GM18870 (cell line): ENCODE measurements around the gene SCARF1.

Source experiments
- ATAC-seq: cut with Tn5 transposase; IDR thresholded peaks from one replicate; pipeline ENCODE4 v1.9.1; 2021; ENCODE audit warnings: moderate library complexity; ENCODE audit not compliant: unreplicated experiment

SCARF1 gene

DNA sequence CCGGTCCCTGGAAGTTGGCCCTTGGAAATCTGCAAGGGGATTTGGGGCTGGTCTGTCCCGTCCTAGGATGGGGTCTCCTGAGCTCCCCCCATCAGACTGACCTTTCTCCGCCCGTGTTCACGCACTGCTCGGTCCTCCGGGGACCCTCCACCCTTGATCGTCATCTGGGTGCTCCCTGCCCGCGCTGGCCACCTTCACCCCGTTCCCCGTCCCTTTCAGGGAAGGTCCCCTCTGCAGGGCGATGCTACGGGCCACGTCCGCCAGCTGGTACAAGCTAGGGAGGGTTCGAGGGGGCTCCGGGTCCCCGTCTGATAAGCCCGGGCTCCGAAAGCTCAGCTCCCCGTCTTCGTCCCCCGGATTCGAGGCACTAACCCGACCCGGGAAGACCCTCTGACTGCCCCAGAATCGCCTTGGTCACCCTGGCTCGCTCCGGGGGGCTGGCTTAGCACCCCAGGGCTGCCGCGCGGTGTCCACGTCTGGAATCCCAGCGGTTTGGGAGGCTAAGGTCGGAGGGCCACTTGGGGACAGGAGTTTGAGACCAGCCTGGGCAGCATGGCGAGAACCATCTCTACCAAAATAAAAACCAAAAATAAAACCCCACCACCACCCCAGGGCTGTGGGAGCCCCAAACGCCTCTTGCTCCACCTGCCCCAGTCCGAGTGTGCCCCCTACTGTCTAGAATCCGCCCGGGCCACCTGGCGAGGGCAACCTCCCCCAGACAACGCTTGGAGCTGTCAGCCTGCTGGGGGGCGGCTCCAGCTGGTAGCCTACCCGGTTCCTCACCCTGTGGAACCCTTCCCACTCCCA, 15.8 kb downstream of the SCARF1 start:
- no peak for ATAC-seq

DNA sequence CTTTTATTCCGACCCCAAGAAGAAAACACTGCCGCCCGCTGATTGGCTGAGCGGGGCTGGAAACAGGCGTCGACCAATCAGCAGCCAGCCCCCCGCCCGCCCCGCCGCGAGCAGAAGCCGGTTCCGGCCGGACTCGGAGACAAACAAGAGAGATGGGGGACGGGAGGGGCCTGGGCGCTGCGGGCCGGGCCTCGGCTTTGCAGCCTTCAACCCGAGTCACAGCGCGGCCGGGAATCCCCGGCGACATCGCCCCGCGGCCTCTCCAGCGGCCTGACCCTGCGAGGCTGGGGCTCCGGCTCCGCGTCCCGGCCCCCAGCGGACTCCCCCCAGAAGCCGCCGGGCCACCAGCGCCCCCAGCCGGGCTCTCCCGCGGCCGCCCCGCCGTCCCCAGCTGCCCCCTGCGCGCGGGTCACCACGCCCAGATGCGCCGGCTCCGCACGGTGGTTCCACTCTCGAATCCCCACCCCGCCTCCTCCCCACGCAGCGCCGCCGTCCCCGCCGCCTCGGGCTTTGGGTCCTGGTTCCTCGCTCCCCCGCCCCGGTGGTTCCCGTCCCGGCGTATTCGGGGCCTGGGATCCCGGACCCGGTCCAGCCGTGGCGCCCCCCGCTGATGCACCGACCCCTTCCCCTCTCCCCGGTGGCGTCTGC, 16.6 kb downstream of the SCARF1 start:
- ATAC-seq = peak; percentile 42

DNA sequence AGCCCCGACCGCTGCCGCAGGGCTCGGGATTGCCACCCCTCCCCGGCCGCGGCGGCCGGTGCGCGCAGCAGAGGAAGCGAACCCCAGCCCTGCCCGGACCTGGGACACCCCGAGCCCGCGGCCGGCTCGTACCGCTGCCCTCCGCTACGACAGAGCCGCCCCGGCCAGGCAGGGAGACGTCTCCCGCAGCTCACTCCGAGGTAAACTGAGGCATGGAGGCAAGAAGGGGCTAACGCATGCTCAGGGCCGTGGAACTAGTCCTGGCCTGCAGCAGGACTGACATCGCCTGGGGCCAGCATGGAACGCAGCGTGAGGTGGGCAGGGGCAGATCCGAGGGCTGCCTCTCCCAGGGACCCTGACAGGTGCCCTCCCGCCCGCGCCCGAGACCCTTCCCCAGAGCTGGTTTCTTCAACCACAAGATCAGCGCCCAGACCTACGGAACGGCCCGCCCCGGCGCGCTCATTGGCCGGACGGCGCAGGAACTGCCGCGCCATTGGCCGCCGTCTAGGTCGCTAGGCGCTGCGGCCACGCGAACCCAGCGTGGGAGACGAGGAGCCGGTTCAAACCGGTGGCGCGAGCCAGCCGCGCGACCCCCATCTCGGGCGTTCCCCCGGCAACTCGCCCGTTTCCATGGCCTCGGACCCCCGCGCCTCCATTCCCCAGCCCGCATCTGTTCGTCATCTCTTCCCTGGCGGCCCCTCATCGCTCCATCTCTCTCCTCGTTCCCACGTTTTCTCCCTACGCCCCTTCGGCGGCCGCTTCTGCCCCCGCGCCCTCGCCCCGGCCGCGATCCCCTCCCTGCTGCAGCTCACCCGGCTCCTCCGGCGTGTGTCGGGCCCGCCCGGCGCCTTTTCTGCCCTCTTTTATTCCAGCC, 17.3 kb downstream of the SCARF1 start, which contains the start of gene SLC43A2:
Gene SLC43A2 (minus strand): TSS at position 853 of the 874 bp plus-strand sequence. CDS start 960 bp downstream, outside the sequence.
- ATAC-seq = no peak

DNA sequence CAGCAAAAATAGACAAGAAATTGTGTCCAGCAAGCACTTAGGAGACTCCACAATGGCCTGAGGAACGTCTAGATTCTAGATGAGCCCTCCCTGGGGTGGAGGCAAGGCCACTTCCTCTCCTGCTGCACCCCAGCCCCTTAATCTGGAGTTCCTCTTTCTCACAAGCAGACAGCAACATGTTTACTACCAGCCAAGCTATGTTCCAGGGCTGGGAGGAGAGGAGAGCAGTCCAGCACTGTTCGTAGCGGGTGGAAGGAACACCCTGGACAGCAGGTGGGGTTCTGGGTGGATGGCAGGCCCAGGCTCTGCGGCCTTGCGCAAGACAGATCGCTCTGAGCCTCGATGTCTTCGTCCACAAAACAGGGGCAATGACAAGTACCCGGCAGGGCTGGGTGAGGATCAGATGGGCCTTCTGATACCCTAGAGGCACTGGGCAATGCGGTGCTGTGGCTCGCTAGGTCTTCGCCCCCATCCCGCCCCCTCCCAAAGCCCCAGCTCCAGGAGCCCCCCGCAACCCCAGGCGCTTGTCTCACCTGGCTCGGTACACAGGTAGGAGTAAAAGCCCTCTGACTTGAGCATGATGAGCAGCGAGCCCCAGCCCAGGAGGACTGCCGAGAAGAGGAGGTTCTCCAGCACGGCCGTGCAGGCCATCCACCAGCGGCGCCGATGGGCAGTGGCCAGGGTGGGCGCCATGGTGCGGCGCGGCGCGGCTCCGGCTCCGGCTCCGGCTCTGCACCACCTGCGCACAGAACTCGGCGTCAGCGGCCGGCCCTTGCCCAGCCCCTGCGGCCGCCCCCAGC, 18.1 kb downstream of the SCARF1 start:
- no peak for ATAC-seq

DNA sequence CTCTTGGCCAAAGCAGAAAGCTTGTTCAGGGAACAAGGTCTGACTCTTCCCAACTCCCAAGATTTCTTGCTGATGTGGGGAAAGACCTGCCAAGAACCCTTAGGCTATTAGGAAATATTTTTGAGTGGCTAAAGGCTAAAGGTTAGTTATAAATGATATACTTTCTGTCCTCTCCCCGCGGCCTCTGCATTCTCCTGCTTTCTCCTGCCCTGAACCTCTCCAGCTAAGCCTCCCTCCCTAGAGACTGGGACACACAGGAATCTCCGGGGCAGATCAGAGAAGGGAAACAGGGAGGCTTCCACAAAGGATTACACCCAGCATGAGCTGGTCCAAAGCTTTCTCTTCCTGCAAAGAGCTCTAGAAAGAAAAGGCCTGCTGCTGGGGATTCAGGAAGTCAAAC, 19.2 kb downstream of the SCARF1 start:
- no peak for ATAC-seq

DNA sequence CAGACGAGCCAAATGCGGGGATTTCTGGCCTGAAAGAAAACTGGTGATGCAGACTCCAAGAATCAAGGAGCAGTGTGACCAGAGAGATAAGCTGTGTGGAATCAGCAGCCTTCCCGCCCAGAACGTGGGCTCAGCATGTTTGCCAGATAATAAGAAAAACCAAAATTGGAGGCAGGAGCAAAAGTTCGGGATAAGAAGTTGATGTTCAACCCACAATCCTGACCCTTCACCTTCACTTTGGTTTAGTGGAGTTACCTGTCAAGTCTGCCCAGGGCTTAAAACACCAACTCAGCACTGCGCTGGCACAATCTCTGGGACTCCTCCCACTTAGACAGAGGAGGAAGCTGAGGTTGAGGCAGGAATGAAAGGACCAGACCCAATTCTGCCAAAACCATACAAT, 20.0 kb downstream of the SCARF1 start:
- ATAC-seq = no peak

DNA sequence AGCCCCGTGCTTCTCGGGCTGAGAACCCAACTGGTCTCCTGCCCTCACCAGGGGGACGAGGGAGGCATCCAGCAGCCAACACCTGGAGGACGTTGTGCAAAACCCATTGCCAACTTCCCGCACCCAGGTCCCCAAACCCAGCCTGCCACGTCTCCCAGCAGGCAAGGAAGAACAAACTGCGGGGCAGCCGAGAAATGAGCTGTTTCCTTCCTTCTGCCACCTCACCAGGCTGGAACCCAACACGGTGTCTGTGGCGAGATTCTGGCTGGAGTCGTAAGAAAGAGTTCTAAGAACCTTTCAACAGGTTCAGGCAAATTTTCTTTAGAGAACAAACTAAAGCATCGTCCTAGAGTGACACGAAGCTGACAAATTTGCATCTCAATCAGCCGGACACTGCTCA, 20.5 kb downstream of the SCARF1 start:
- no peak for ATAC-seq

DNA sequence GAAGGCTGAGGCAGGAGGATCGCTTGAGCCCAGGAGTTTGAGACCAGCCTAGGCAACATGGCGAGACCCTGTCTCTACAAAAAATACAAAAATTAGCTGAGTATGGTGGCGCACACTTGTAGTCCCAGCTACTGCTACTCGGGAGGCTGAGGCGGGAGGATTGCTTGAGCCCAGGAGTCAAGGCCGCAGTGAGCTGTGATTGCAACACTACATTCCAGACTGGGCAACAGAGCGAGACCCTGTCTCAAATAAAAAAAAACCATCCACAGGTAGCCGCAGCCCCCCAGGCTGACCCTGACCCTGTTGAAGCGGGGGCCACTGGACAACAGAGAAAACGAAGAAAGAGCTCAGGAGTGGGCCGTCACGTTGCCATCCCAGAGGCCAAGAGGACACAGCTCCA, 20.9 kb downstream of the SCARF1 start:
- ATAC-seq = no peak

DNA sequence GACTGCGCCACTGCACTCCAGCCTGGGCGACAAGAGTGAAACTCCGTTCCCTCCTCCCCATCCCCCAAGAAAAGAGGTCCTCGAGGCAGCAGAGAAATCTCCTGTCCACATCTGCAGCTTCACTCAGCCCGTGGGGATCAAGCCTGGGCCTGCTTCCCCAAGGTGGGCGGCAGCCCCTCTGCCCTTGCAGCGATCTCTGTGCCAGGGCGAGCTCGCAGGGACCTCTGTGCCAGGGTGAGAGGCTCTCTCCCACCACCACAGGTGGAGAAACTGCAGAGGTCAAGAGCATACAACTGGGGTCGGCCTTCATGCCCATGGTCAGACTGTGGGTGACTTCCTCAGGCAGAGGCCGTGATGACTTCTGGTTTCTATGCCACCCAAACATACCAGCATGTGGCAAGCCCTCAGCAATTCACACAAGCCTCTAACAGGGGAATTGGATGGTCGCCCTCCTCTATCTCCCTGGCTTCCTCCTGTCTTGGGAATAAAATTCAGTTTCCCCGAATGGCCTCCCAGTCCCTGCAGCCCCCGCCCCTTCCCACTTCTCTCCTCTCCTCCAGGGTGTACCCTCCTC, 22.4 kb downstream of the SCARF1 start:
- ATAC-seq = no peak

DNA sequence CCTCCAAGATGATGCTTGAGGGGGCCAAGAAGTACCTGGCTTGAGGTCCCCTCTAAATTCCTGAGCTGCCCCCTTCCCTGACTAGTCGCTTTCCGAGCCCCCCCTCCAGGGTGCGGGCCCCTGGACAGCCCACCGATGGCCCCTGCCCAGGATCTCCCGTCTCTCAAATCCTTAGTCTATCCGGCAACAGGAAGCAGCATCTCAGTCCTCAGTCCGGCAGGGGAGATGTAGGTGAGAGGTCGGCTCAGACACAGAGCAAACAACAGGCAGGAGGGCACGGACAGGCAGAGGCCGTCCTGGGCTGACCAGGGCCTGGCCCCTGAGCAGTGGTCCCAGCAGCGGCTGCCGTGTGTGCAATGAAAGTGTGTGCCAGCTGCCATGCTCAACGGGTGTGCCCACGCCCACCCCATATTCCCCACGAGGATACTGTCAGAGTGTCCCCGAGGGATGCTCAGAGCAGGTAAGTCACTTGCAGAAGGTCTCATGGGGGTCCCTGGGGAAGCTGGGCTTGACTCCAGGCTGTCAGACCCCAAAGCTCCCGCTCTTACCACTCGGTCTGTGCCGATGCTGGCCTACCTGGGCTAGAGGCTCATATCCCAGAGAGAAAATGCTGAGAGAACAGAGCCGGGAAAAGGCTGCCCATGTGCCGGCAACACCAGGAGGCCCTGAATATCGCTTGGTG, 24.1 kb downstream of the SCARF1 start:
- ATAC-seq = no peak

DNA sequence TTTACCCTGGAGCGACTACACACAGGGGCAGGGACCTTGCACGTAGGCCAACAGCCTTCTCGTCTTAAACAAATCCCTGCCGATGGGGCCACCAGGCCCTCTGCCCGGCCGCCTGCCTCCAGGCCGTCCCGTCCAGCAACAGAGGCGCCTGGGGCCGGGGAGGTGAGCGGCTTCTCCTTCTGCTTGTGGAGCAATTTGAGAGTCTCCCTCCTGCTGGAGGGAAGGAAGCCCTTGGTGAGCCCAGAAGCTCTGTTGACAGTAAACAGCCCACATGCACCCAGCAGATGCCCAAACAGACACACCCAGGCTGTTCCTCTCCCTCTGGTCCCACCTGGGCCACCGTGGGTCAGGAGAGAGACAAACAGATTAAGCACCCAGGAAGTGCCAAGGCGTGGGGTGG, 25.0 kb downstream of the SCARF1 start:
- ATAC-seq = no peak

DNA sequence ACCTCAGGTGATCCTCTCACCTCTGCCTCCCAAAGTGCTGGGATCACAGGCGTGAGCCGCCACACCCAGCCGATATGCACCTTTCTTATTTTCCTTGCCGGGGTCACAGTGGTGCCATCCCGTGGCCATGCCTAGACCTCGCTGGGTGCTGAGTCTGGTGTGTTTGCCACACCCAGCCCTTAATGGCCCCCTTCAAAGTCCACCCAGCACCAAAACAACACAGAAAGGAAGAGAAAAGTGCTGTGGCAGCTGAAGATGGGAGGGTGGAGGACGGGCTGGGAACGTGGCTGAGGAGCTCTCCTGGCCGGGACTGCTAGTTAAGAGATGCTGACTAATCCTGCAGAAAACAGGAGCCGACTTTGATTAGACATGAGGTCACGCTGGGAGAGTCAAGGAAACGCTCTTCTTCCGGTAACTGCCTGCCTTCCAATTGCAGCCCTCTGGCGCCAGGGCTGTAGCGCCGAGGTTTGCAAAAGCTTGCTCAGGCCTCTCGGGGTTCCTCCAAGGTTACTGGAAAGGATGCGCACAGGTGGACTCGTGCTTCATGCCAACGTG, 27.8 kb downstream of the SCARF1 start:
- ATAC-seq = no peak

DNA sequence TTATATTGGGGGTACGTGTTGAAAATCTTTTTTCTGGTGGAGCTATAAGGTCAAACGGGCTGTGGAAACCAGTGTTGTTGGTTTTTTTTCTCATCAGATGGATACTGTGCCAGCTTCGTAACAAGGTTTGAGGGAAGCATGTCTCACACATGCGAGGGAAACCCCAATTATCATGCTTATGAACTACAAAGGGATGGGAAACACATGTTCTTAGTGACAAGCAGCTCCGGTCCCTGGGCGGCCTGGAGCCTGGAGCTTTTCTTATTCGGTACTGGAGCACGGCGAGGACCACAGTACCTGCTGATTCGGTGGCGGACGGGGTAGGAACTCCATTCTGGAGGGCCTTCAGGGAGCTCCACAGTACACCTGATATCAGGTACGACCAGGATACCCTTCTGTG, 29.4 kb downstream of the SCARF1 start:
- no peak for ATAC-seq

DNA sequence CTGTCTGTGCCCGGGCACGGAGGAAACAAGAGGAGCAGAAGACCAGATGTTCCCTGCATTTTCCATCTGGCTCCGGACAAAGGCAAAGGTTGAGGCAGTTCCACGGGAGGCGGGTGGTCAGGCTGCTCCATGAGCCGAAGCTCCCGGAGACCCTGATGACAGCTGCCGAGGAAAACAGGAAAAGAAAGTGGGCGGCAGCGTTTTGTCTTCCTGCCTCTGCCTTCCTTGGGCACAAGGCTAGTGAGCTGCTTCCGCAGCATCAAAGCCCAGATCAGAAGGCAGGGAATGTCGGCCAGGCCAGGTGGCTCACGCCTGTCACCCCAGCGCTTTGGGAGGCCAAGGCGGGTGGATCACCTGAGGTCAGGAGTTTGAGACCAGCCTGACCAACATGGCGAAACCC, 33.1 kb downstream of the SCARF1 start:
- no peak for ATAC-seq

DNA sequence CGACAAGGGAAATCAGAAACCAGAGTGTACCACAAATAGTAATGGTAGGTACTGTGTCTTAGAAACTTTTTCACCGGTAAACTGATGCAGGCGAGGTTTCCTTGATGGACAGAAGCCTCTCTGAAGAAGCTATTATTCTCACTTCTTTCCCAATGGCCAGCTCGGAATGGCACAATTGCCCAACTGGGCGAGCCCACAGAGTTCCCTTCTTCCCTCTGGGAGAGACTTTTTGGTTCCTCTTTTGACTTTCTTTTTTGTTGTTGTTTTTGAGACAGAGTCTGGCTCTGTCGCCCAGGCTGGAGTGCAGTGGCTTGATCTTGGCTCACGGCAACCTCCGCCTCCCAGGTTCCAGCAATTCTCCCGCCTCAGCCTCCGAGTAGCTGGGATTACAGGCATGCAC, 33.8 kb downstream of the SCARF1 start:
- ATAC-seq = no peak

DNA sequence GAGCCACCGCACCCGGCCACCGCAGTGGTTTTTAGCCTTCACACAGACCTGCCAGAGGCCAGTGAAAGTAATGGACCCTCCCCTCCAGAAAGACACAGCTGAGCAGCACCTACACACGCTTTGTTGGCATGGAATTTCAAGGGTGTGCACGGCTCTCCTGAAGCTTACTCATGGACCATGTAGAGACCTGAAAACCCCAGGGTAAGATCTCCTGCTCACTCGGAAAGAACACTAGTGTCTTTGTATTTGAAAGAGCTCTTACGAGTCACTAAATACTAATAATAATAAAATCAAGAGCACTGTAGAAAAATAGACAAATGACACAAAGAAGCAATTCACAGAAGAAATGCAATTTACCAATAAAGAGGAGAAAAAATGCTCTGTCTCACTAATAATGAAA, 36.9 kb downstream of the SCARF1 start:
- ATAC-seq = no peak

DNA sequence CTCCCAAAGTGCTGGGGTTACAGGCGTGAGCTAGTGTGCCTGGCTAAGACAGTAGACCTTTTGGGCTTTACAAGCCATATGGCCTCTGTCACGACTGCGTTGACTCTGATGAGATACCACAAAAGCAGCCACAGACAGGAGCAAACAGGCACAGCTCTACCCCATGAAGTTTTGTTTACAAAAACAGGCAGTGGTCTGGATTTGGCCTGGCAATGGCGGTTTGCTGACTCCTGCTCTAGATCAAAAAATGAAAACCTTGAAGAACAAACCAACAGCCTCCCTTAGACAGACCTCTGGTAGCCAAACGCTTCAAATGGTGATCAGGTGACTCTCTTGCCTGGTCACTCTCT, 37.6 kb downstream of the SCARF1 start:
- ATAC-seq = no peak

DNA sequence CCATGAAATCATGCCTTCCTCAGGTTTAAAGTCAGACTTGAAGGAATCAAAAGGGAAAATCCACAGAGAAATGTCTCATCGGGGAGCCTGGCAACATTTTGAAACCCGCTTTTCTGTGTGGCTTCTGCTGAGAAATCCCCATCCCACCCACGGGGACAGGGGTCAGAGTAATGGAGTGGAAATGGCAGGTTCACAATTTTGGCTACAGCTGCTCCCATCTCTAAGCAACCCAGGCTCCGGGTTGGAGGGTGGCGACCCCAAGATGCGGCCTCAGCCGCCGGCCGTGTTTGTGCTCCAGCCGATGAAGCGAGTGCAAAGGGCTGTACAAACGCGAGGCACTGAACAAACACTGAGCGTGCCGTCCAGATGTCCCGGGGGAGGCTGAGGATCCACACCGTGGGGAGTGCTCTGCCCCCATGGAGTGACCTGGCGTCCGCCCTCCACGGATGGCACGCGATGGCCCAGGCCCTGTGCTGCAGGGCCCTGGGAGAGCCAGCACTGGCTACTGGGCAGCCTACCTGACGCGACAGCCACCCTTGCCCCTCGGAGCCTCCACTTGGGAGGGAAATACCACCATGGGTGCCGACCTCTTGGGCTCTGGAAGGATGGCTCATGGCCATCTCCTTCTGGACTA, 39.1 kb downstream of the SCARF1 start:
- no peak for ATAC-seq

DNA sequence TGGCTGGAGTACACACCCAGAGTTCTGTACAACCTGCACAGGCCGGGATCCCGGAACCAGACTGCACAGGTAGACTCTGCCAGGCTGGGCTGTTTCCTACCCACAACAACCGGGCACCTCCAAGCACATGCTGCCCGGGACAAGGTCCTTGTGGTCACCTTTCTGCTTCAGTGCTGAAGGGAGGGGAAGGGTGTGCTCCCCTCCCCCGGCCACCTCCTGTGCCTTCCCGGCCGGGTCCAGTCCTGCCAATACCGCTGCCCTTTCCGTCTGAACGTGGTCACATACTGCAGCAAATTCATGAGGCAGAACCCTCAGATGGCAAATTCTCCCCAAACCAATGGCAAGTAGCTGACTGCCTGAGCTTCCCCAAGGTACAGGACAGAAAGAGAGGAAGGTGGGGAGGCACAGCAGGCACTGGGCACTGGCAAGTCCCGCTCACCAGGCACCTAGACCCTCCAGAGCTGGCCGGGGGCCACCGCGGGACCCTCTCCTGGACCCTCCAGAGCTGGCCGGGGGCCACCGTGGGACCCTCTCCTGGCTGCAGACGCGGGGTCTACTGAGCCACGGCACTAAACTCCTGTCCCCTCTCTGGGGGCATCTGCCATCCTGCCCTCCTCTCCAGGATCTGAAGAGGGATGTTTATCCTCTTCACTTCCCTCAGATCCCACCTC, 39.7 kb downstream of the SCARF1 start:
- no peak for ATAC-seq
